ENCODE measurements around the gene EPHB2.
"Not testable (repeated sequence)": the region's sequence is repeated elsewhere in the genome, so short reads cannot be mapped to it uniquely, and the experiment has no call there.

Gene EPHB2

DNA sequence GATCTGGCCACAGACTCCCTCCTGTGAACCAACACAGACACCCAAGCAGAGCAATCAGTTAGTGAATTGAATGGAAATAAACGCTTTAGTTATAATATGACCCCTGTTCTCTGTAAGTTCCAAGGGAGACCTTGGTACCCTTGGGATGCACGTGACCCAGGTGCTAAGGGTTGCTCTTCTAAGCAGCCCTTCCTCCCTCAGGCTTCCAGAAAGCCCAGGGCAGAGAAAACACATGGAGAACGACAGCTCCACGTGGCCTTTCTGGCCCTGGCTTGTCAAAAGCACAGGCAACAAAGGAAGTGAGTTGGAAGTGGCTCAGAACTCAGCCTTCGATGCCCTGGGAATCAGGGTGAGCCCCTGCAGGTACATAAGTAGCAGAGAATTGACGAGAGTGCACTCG is 204.6 kb downstream of the EPHB2 start:
- DNase-seq (ENCODE audit: low read depth): no peak

DNA sequence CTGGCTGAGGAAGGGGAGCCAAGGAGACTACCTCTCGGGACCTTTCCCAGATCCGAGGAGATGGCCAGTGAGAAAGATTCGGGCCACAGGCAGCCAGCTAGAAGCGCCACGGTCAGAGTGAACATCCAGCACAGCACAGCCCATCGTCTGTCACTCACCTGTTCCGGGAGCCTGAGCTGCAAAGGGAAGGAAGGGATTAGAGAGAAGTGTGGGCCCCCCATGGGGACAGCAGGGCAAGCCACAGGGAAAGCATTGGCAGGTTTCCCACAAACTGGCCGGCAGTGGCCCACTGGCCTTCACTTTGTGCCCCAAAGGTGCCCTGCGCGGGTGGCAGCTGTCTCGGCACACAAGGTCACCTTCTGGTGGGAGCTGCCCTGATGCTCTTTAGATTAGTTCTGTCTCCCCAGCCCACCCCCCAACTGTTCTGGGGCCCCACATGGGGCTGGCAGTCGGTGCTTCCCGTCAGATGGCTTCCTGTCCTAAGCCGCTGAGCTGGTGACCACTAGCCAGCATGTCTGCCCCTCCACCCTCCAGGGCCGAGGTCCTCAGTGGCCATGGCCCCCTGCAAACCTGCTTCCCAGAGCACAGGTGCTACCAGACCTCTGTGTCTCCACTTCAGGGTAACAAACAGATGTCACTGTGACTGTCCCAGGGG is 205.3 kb downstream of the EPHB2 start:
- DNase-seq (ENCODE audit: low read depth): no peak

DNA sequence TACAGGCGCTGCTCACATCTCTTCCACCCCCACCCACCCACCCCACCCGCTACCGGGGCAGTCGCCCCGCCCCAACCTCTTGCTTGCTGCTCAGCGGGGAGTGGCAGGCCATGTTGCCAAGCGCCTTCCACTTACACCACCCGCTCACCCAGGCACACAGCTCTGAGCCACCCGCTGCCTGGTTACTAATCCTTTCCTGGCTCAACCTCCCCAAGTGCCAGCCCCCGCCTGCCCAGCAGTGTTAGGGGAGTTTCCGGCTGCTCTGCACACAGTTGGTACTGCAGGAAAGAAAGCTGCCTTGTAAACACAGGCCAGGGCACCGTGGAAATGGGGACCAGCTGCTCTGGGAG is 205.8 kb downstream of the EPHB2 start:
- no peak for DNase-seq (ENCODE audit: low read depth)

GRCh38 chr1:22917989-22918388 is 207.3 kb downstream of the EPHB2 start:
- no peak for DNase-seq (ENCODE audit: low read depth)

- DNase-seq (ENCODE audit: low read depth): no peak
Observed at GRCh38 chr1:22918644-22919043, 208.0 kb downstream of the EPHB2 start.

GRCh38 chr1:22919341-22920025 is 208.8 kb downstream of the EPHB2 start:
- no peak for DNase-seq (ENCODE audit: low read depth)

GRCh38 chr1:22920026-22920733 is 209.5 kb downstream of the EPHB2 start:
- DNase-seq (ENCODE audit: low read depth): no peak

- no peak for DNase-seq (ENCODE audit: low read depth)
Observed at GRCh38 chr1:22920734-22921451, 210.3 kb downstream of the EPHB2 start.

DNA sequence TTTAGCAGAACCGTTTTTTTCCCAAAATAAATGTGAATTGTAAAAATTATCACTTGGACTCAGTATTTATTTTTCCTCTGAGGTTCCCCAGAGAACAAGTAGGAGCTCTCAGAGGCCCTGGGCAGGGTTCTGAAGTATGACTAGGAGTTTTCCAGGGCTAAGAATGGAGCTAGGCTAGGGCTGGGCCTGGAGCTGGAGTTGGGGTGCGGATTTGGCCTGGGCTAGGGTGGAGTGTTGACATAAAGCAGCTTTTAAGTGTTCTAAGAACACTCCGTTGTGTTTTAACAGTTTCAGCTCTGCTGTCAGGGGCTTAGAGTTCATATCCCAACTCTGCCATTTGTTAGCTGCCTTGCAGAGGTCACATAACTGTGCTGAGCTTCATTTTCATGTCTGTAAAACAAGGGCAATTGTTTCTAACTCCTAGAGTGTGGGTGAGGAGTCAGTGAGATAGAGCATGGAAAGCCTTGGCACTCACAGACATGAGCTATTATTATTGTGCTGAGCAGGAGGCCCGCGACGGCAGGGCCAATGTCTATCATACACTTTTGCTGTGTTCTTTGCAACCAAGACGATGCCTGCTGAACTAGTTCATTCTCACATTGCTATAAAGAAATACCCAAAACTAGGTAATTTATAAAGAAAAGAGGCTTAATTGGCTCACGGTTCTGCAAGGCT is 210.9 kb downstream of the EPHB2 start:
- DNase-seq (ENCODE audit: low read depth): no peak

DNA sequence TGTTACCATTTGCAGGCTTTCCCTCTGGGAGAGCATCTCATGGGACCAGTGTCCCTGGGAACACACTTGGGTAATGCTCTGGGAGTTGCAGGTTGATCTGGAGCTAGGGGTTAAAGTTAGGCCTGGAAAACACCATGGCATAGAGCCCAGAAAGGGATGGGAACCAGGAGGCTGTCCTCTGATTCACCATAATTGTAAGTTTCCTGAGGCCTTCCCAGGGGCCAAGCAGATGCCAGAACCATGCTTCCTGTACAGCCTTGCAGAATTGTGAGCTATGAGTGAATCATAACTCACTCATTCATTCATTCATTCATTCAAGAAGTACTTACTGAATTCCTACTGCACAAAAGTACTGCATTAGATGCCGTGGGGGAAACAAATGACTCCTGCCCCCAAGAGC is 212.0 kb downstream of the EPHB2 start:
- DNase-seq (ENCODE audit: low read depth): no peak

DNA sequence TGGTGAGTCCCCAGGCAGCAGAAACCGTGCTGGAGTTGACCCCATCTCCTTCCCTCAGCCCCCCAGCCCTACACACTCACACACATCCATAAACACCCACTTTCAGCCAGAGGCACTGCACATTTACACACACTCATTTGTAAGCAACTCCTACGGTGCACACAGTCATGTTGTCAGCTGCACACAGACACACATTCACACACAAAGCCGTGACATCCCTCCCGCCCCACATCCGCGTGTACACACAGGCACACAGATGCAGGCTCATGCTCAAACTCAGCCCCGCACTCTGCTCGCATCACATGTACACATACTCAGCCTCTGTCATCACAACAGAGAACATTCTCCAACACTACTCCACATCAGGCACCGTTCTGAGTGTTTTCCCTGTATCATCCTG is 214.5 kb downstream of the EPHB2 start:
- no peak for DNase-seq (ENCODE audit: low read depth)

DNA sequence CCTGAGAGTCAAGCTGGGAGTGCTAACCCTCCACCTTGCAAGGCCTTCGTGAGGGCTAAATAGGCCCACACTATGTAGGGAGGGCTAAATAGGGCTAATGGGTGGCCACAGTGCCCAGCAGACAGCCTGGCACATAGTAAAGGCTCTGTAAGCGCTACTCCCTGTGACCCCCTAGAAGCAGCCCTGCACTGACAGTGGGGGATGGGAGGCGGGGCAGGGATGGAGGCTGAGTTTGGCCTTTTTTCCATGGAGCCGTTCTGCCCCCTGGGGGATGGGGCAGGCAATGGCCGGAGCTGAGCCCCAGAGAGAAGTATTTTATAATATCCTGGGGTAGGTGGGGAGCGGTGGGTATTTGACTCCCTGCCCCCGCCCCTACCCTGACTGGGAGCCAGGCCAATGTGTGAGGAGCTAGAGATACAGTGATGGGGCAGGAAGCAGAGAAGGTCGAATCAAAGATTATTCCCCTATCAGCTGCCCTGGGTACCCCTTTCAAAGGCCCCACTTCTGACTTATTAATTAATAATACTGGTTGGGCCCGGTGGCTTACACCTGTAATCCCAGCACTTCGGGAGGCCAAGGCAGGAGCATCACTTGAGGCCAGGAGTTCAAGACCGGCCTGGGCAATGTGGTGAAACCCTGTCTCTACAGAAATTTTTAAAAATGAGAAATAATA is 219.7 kb downstream of the EPHB2 start:
- DNase-seq (ENCODE audit: low read depth): no peak

DNA sequence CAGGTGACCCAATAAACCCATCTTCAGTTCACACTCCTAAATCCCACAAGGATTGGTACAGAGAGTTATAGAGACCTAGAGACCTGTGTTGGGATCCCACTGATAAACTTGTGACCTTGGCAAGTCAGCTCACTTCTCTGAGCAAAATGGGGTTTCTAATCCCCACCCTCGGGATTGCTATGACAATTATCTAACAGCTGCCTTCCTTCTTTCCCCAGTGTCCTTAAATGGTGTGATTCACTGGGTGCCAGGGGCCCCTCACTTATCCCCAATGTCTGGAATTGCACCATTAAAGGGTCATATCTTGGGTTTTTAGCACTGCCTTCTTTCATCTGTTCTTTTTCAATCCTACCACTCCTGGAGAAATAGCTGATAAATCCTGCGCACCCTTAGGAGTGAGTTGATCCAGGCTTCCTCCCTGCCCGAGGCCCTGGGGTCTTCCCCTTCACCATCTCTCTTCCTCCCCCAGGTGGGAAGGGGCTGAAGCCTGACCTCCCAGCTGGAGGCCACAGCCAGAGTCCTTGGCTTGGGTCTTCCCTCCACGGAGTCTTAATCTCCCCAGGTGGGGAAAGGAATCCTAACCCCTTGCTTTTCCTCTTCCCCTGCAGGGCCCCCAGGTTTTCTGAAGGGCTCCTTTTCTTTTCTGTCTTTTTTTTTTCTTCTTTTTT is 222.3 kb downstream of the EPHB2 start:
- no peak for DNase-seq (ENCODE audit: low read depth)

- no peak for DNase-seq (ENCODE audit: low read depth)
Observed at GRCh38 chr1:22935433-22935832, 224.8 kb downstream of the EPHB2 start.

GRCh38 chr1:22936681-22937080 is 226.0 kb downstream of the EPHB2 start:
- no peak for DNase-seq (ENCODE audit: low read depth)

DNA sequence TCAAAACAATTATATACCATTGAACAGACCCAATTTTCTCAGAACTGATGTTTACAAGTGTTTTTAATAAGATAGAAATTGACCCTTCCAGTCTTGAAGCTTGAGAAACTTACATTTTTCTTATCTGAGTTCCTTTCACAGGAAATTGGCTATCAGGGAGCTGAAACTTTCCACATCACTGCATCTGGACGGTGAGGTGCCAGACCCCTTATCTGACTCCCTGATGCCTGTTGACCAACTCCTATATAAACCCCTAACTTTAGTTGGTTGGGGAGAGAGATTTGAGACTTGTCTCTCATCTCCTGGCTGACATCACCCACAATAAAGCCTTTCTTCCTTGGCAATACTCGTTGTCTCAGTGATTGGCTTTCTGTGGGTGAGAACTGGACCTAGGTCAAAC is 230.6 kb downstream of the EPHB2 start:
- no peak for DNase-seq (ENCODE audit: low read depth)

DNA sequence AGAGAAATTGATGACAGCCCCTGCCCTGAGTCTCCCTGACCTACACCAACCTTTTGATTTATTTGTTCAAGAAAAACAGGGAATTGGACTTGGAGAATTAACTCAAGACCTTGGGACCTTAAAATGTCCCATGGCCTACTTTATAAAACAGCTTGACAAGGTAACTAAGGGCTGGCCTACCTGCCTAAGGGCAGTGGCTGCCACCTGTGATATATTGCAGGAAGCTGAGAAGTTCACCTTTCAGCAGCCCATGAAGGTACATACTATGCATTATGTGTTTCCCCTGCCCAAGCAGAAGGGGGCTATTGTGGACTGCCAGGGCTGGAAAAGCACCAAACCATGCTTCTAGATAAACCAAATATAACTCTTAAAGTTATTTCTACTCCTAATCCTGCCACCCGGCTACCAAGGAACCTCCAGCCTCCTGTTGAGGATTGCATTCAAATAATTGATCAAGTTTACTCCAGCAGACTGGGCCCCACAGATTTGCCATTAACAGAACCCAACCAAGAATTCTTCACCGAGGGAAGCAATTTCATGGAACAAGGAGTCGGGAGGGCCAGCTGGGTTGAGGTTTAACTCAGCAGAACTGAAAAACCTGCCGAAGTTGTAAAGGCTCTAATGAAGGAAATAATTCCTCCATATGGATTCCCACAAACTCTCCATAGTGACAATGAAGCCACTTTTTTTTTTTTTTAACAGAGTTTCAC is 233.9 kb downstream of the EPHB2 start:
- no peak for DNase-seq (ENCODE audit: low read depth)

DNA sequence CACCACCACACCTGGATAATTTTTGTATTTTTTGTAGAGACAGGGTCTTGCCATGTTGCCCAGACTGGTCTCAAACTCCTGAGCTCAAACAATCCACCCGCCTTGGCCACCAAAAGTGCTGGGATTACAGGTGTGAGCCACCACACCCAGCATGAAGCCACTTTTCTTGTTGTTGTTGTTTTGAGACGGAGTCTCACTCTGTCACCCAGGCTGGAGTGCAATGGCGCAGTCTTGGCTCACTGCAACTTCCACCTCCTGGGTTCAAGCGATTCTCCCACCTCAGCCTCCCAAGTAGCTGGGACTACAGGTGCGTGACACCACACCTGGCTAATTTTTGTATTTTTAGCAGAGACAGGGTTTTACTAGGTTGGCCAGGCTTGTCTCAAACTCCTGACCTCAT is 234.5 kb downstream of the EPHB2 start:
- not testable (repeated sequence) for DNase-seq (ENCODE audit: low read depth)

- no peak for DNase-seq (ENCODE audit: low read depth)
Observed at GRCh38 chr1:22949822-22950331, 239.2 kb downstream of the EPHB2 start.

DNA sequence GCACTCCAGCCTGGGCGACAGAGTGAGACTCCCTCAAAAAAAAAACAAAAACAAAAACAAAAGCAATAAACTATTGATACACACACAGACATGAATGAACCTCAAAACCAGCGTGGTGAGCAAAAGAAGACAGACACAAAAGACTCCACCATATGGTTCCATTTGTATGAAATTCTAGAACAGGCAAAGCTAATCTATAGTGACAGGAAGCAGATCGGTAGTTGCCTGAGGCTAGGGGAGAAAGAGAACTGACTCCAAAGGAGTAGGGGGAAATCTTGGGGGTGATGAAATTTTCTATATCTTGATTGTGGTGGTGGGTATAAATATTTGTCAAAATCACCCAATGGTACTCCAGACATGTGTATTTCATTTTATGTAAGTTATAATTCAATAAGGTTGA is 241.2 kb downstream of the EPHB2 start:
- DNase-seq (ENCODE audit: low read depth): no peak
